Stimulated activated CD4-positive, alpha-beta T cell treated with anti-CD3 and anti-CD28 coated beads, TNF-alpha, amount 100 ng/mL, for 48 hours (primary cell): ENCODE data around the gene ISOC2.
"Not testable (repeated sequence)": the region's sequence is repeated elsewhere in the genome, so short reads cannot be mapped to it uniquely, and the experiment has no call there.

Experiments used
- DNase-seq, 3 donors: peaks; one replicate each; pipeline ENCODE4 v3.0.0-alpha.2; 2020; ENCODE audit warnings: low read depth in 3 of 3

Gene ISOC2, protein sequence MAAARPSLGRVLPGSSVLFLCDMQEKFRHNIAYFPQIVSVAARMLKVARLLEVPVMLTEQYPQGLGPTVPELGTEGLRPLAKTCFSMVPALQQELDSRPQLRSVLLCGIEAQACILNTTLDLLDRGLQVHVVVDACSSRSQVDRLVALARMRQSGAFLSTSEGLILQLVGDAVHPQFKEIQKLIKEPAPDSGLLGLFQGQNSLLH

DNA sequence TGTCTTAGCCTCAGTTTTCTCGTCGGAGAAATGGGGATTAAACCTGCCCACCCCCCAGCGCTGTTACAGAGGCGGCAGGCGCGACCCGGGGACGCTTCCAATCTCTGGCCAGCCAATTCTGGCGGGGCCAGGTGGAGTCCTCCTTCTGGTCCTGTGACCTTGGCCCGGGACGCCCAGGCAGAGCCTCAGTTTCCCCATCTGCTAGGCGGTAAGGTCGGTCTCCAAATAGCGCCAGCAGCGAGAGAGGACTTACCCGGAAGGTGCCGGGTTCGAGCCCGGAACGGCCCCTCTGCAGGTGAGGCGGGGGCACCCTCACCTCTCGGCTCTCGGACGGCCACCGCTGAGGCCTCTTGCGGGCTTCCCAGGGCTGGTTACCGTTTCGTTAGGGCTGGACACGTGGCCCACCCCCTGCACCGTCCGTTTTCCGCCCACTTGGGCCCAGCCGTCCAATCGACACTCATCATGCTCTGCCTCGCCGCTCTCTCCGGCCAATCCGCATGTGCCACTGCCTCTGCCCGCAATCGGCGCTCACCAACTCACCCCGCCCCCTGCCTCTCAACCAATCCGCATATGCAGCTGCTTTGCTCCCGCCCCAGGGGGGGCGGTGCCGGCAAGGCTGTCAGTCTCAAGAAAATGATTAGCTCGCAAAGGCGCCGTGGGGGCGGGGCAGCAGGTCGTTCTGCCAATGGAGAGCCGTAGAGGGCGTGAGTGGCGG, at the start of gene ISOC2:
Gene ISOC2, minus strand, starts transcription at position 384 of the 715 bp plus-strand sequence. CDS start 5,156 bp downstream, outside the sequence.
- DNase-seq, result peak; percentile 100

DNA sequence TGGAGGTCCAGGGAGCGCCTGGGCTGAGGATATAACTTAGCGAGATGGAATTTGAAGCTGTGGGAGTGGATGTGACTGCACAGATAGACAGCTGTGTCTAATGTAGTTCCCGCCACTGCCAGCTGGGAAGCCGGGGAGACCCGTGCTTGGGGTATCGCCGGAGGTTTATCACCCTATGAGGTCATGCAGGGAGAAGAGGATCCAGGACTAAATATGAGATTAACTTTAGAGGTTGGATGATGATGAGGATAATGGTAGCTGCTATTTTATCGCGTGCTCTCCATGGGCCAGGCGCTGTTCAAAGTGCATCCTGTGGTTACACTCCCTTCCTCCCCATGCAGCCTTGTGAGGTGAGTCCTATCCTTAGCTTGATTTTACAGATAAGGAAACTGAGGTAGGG, 46.7 kb upstream of the ISOC2 start:
- no peak for DNase-seq

DNA sequence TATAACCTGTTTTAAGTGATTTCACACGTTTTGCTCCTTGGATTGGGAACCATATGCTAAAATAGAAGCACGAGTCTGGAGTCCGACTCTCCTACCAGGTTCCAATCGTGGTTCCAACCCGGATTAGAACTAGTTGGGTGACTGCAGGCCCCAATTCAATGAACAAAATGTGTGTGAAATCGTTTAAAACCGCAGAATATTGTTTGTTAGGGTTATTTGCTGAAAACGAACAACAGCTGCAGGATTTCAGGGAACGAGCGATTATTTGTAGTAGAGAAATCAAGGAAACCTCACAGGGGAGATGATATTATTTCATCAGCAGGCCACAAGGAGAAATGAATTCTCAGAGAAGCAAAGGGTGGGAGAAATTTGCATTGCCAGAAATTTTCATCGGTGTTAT, 43.5 kb upstream of the ISOC2 start:
- DNase-seq, result no peak

DNA sequence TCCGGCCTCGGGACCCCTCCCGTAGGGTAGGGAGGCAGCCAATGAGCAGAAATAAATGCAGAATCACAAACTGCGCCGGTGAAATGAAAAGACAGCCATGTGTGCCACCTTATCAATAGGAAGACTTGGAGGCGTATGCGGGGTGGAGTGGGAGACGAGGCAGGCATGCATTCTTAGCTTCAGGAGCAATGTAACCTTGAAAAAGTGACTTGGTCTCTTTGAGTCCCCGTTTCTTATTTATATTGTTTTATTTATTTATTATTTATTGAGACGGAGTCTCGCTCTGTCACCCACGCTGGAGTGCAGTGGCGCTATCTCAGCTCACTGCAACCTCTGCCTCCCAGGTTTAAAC, 42.8 kb upstream of the ISOC2 start:
- DNase-seq, result no peak

DNA sequence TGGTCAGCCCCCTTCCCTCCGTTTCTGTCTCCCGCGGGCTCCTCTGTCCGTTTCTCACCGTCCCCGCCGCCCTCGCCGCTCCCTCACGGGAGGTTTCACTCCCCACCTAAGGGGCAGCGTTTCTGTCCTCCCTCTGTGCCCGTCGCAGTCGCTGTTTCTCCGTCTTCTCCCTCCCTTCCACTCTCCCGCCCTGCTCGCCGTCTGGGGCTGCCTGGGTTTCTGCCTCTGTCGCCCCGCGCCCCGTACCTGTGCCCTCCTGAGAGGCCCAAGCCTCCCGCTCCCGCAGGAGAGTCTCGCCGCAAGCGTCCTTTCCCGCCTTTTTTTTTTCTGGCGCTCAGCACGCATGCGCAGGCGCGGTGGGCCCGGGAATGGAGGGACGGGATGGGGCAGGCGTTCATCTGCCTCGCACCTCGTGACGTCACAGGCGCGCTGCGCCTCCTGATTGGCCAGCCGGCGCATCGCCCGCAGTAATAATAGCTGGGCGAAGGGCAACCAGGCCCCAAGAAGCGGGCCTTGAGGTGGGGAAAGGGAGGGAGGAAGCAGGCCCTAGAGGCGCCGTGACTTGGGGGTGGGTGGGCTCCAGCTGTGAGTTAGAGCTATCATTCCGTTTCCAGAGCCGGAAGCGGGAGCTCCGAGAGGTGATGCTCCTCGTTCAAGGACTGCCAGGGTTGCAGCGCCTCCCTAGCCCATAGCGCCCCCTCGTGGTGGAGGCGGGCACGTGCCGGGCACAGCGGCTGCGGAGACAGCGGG, 42.2 kb upstream of the ISOC2 start:
- peak; percentile 84 to 92 (median 91) for DNase-seq

DNA sequence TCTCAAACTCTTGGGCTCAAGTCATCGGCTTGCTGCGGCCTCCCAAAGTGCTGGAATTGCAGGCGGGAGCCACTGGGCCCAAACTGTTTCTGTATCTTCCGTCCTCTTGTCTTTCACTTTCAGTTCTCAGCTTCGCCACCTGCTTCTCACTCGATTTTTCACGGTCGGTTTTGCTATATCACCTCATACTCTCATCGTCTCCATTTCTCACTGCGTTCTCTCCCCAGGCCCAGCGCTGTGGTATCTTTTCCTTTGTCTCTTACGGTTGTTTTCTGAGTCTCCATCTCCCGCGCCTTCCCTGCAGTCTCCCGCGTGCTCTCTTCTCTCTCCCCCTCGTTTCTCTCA, 41.7 kb upstream of the ISOC2 start:
- no peak for DNase-seq

DNA sequence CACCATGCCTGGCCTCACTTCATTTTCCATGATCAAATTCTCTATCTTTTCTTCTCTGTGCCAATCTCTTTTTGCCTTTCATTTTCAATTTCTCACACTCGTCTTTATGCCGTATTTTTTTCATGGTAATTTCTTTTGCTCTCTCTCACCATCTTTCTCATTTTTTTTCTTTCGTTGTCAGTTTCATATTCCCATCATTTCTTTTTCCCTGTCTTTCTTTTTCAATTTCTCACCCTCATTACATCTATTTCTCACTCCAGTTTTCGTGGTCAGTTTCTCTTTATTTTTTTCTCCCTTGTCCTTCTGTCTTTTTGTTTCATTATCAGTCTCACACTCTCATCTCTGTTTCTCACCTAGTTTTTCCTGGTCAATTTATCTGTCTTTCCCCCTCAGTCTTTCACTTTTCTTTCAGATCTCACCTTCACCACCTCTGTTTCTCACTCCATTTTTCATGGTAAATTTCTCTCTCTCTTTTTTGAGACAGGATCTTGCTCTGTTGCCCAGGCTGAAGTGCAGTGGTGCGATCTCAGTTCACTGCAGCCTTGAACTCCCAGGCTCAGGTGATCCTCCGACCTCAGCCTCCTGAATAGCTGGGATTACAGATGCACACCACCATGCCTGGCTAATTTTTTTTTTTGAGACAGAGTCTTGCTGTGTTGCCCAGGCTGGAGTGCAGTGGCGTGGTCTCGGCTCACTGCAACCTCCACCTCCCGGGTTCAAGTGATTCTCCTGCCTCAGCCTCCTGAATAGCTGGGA, 40.9 kb upstream of the ISOC2 start:
- no peak for DNase-seq

DNA sequence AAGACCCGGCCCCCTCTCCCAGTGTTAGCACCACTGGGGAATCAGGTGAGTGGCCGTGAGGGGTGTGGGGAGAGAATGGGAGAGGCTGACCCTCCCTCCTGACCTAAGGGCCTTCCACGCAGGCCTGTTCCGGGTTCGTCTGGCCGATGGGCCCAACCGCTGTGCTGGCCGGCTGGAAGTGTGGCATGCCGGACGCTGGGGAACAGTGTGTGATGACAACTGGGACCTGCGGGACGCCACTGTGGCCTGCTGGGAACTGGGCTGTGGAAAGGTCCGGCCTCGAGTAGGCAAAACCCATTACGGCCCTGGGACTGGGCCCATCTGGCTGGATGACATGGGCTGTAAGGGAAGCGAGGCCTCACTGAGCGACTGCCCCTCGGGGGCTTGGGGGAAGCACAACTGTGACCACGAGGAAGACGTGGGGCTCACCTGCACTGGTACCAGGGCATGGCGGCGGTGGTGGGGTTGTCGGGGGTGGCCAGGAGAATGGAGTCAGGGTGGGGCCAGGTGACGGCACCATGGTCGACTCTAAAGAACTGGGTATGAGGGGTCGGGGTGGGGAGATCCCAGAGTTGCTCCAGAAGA, 39.0 kb upstream of the ISOC2 start:
- DNase-seq, result no peak

DNA sequence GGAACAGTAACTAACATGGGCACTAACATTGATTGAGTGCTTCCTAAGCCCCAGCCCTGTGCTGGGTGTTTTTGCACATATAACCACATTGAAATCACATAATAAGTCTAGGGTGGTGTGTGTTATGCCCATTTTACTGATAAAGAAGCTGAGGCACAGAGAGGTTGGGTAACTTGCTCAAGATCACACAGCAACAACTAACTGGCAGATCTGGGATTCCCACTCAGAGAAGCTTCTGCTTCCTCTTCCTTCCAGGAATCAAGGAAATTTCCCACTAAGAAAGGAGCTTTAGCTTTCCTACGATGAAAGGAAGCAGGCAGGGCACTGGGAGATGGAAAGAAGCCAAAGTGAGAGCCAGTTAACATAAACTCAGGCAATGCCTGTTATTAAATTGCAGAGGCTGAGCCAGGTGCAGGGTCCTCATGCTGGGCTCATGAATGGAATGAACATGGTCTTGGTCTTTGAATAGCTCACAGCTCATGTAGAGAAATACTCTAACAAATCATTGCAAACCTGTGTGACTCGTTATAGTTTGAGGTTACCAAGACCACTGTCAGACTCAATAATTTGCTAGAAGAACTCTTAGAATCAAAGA, 36.9 kb upstream of the ISOC2 start:
- no peak for DNase-seq

DNA sequence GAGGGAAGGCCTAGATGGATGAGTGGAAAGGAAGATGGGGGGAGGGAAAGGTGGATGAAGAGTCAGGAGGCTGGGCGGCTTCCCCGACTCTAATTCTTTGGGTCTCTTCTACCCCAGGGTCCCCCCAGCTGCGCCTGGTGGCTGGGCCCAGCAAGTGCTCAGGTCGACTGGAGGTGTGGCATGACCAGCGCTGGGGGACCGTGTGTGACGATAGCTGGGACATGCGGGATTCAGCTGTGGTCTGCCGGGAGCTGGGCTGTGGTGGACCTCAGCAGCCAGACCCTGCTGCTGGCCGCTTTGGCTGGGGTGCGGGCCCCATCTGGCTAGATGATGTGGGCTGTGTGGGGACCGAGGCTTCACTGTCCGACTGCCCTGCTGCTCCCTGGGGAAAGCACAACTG, 36.3 kb upstream of the ISOC2 start:
- DNase-seq, result no peak

DNA sequence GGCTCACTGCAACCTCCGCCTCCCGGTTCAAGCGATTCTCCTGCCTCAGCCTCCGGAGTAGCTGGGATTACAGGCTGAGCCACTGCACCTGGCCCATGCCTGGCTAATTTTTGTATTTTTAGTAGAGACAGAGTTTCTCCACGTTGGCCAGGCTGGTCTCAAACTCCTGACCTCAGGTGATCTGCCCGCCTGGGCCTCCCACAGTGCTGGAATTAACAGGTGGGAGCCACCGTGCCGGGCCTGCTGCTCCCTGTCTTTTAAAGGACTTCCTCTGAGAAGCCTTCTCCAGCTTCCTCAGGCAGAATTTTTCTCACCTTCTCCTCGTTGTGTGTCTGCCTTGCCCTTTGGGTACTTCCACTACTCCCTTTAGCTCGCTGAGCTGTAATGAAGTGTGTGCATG, 35.4 kb upstream of the ISOC2 start:
- not testable (repeated sequence) for DNase-seq

DNA sequence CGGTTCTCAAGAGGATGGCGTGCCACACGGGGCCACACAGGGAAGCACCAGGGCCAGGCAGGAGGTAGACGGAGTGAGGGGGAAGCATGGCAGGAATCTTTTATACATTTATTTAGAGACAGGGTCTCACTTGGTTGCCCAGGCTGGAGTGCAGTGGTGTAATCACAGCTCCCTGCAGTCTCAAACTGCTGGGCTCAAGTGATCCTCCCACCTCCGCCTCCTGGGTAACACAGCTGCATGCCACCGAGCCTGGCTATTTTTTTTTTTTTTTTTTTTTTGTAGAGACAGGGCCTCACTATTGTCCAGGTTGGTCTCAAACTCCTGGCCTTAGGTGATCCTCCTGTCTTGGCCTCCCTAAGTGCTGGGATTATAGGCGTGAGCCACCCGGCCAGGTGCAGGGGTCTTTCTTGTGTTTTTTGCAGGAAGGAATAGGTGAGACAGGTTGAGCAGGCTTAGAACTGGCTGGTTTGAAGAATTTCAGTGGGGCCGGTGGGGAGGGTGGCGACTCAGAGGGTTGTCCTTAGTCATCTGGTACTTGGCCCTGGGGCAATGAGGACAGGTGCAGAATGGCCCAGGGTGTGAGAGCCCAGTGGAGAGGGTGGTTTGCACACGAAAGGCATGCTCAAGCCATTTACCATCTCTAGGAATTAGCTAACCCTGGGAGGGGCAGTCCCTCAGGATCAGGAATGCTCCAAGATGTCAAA, 34.4 kb upstream of the ISOC2 start:
- no peak for DNase-seq

DNA sequence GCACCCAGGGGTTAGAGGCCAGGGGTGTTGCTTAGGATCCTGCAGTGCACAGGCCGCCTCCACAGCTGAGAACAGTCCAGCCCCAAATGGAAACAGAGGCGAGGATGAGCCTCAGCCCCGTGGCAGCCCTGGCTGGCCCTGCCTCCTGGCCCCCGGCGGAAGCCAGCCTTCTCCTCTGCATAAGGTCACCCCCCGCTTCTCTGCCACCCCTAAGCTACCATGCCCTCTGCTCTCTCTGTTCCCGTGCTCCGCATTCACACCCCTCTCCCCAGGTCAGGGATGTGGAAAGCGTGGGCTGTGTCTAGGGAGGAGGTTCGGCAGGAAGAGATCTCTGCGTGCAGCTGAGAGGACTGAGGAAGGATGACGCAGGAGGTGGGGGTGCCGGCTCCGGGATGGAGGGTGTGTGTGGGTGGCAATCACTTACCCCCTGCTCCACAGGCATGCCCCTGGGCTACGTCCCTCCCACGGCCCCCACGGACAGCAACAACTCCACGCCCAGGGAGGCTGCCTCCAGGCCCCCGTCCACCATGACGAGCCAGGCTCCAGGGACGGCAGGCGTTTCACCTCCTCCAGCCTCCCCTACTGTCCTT, 32.8 kb upstream of the ISOC2 start:
- DNase-seq, result no peak

DNA sequence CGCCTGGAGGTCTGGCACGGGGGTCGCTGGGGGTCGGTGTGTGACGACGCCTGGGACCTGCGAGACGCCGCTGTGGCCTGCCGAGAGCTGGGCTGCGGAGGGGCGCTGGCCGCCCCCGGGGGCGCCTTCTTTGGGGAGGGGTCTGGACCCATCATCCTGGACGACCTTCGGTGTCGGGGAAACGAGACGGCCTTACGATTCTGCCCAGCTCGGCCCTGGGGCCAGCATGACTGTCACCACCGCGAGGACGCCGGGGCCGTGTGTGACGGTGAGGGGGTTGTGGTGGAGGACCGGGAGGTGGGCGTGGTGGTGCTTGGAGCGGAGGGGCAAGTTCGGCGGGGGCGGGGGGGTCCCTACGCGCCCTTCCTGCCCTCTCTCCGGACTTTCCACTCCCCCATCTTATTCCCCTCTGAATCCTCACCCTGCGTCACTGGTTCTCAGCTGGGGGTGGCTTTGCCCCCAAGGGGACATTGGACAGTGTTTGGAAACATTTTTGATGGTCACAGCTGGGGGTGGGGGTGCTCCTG, 32.3 kb upstream of the ISOC2 start:
- DNase-seq, result no peak

DNA sequence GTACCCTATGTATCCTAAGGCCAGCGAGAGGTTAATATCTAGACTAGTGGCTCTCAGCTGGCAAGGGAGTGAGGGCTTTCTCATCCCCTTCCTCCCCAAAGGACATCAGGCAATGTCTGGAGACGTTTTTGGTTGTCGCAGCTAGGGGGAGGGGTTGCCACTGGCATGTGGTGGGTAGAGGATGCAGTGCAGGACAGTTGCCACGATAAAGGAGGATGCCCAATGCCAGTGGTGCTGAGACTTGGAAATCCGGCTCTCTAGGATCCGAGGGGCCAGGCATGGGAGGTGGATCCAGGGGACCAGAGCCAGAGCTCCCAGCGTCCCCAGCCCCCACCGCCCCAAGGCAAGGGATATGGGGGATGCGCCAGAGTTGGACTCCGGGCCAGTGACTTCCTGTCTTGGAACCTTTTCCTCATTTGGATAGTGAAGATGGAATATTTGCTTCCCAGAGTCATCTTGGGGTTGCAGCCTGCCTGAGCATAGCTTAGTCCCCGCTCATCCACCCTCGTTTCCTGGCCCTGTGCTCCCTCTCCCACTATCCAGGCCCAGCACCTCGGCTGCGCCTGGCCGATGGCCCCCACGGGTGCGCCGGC, 31.7 kb upstream of the ISOC2 start:
- DNase-seq, result no peak

DNA sequence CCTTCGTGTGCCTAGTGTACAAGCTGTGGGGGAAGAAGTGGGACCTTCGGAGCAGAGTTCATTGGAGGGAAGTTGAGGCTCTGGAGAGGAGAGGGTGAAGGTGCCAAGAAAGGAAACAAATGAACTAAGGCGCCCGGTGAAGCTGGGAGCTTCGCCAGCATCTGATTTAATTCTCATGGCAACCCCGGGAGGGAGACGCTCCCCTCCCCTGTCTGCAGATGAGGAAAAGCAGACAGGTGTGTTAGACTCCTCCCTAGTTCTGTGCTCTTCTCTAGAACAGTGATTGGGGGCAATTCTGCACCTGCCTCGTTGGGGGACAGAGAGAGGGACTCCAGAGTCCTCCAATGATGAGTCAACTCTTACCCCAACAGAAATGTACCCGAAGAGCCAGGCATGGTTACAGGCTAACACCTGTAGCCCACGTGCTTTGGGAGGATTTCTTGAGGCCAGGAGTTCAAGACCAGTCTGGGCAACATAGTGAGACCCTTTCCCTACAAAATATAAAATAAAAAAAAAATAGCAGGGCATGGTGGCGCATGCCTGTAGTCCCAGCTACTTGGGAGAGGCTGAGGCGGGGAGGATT, 31.0 kb upstream of the ISOC2 start:
- DNase-seq, result no peak

DNA sequence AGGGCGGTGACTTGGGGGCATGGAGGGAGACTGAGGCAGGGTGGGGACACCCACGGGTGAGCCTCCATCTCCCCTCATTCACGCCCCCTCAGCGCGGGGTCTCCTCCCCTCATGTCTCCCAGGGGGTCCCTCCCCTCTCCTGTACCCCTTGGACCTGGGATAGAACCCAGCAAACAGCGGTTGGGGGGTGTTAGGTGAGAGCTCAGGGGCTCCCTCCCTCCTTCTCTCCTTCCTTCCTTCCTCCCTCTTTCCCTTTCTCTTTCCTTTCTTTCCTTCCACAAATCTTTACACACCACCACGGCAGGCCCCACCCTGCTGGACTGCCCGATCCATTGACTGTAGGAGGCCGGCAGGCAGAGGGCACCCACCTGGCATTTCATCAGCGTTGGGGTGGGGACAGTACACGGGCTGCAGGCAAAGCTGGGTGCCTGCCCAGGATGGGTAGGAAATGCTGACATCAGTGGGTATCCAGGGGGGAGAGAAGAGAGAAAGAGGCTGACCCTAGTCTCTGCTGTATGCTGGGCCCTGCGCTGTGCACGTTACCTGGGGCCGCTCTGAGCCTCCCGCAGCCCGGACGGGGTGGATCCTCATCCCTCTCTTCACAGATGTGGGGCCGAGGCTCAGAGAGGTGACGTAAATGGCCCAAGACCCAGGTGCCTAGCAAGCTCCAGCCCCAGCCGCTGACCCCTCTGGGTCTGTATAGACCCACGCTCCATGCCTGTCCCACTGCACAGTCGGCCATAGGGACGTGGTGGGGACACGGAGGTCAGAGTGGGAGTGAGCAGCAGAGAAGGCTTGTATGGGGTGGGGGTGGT, 30.3 kb upstream of the ISOC2 start:
- no peak for DNase-seq
